GM18867 (cell line): ENCODE results near the gene IRF6.

Experiments
- ATAC-seq: cut with Tn5 transposase; IDR thresholded peaks from one replicate; pipeline ENCODE4 v1.9.1; 2021; ENCODE audit warnings: mild to moderate bottlenecking, moderate library complexity; ENCODE audit not compliant: unreplicated experiment

Gene IRF6

GRCh38 chr1:209805875-209806760 lies at the start of gene IRF6:
Gene IRF6 (minus strand): TSS chr1:209806142. CDS start chr1:209801413, 4,729 bp downstream.
- peak; percentile 95 for ATAC-seq

- no peak for ATAC-seq
Observed at GRCh38 chr1:209855623-209856022, 49.7 kb upstream of the IRF6 start.

GRCh38 chr1:209855006-209855405 lies 49.1 kb upstream of the IRF6 start:
- ATAC-seq, result no peak

GRCh38 chr1:209854196-209854595 lies 48.3 kb upstream of the IRF6 start:
- ATAC-seq, result no peak

GRCh38 chr1:209853676-209854075 lies 47.7 kb upstream of the IRF6 start:
- no peak for ATAC-seq

- peak; percentile 84 for ATAC-seq
Observed at GRCh38 chr1:209850342-209850979, 44.5 kb upstream of the IRF6 start.

- ATAC-seq, result no peak
Observed at GRCh38 chr1:209849388-209849787, 43.4 kb upstream of the IRF6 start.

GRCh38 chr1:209845408-209845725 lies 39.4 kb upstream of the IRF6 start:
- no peak for ATAC-seq

GRCh38 chr1:209844695-209845407 lies 38.9 kb upstream of the IRF6 start:
- no peak for ATAC-seq

GRCh38 chr1:209840611-209841010 lies 34.7 kb upstream of the IRF6 start:
- no peak for ATAC-seq

GRCh38 chr1:209839875-209840546 lies 34.1 kb upstream of the IRF6 start:
- ATAC-seq, result no peak

- no peak for ATAC-seq
Observed at GRCh38 chr1:209838537-209838936, 32.6 kb upstream of the IRF6 start.

GRCh38 chr1:209837671-209838070 lies 31.7 kb upstream of the IRF6 start:
- no peak for ATAC-seq

- ATAC-seq, result no peak
Observed at GRCh38 chr1:209835782-209836298, 29.9 kb upstream of the IRF6 start.

- no peak for ATAC-seq
Observed at GRCh38 chr1:209831615-209832014, 25.7 kb upstream of the IRF6 start.

GRCh38 chr1:209830722-209831121 lies 24.8 kb upstream of the IRF6 start:
- ATAC-seq, result no peak

- ATAC-seq, result no peak
Observed at GRCh38 chr1:209829716-209830115, 23.8 kb upstream of the IRF6 start.

- peak; percentile 91 for ATAC-seq
Observed at GRCh38 chr1:209827384-209828262, 21.7 kb upstream of the IRF6 start, which contains the start of gene UTP25. Gene UTP25 (plus strand): TSS chr1:209827972. CDS start chr1:209828064, 92 bp downstream.

GRCh38 chr1:209825591-209826434 lies 19.9 kb upstream of the IRF6 start:
- no peak for ATAC-seq
